ACHN (cell line): ENCODE results near the gene PLXNA4.

Experiments
- DNase-seq: peaks from one replicate; pipeline ENCODE4 v3.0.0-alpha.2; 2015
- in situ Hi-C: cut with HindIII; loops from 2 replicates; pipeline ENCODE4 v1.10.0; 2017; ENCODE audit warnings: low sequenced_read_pairs, low pct_ligation_motif_present, low pct_unique_long_range_greater_than_20kb

Gene PLXNA4

DNA sequence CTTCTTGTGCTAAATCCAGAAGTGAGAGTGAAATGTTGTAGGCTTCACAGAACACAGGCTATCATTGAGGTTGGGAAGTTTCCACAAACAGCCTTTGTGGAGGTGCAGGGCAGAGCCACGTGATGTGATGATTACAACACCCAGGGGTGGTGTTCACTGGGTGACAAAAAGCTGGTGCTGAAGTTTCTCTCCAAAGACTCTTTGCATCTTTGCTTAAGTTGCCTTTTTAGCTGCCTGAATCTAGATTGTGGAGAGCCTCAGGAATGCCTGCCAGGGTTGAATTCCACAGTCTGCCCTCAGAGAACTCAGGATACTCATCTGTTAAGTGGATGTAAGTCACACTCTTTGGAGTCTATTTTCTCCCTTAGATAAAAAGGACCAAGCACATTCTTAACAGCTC is 56.3 kb downstream of the PLXNA4 start:
- in situ Hi-C loops, result no loop called here
- DNase-seq, result no peak

- no peak for DNase-seq
- in situ Hi-C loops, result no loop called here
Observed at GRCh38 chr7:132518839-132519173, 57.5 kb downstream of the PLXNA4 start.

DNA sequence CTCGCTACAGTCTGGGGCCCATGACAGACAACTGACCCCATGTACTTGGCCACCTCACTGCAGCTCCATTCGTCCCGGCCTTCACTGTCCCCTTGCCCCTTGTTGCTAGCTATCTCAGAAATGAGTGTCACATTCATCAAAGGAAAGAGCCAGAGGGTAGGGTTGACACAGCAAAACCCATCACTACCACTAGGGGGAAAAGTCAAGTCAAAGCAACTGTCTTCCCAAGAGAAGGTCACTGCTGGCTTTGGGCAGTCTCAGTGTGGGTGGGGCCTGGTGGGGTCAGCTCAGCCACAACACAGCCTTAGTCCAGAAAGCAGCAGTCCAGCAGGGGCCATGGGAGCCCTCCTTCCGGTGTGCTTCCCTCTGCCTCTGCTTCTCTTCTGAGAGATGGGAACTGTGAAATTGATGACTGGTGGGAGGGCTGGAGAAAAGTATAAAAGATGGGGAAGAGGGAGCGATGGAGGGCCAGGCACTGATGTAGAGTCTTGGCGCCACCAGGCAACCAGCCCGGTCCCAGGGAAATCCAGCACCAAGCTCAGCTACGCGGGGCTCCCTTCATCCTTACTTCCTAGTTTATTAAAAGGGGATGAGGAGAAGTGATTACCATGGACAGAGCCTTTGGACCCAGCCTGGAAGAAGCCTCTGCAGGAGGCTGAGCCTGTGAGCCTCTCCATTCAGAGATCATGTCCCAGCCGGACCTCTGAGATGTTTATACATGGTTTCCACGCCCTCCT is 58.0 kb downstream of the PLXNA4 start:
- peak; percentile 44 for DNase-seq
- in situ Hi-C loops, result no loop called here

- peak; percentile 58 for DNase-seq
- in situ Hi-C loops, result no loop called here
Observed at GRCh38 chr7:132516042-132516840, 60.0 kb downstream of the PLXNA4 start.

- in situ Hi-C loops, result no loop called here
- DNase-seq, result no peak
Observed at GRCh38 chr7:132515181-132515580, 61.1 kb downstream of the PLXNA4 start.

GRCh38 chr7:132514430-132514829 is 61.8 kb downstream of the PLXNA4 start:
- in situ Hi-C loops, result no loop called here

DNA sequence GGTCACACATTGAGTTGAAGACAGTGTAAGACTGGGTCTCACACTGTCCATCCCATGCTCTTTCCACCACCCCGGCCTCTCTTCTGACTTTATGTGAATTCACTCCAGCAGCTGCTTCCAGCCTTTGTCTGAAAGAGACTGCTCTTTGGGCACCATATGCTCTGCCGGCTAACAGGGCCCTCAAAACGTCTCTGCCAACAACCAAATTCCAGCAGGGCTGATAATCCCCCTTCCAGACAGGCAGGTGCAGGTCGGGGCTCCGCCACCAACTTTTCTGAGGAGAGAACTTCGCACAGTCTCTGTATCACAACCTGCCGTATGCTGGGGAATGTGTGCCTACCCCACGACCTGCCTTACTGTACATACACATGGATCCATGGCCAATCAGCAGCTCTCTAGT is 64.3 kb downstream of the PLXNA4 start:
- in situ Hi-C loops, result no loop called here
- no peak for DNase-seq

More at GRCh38 chr7:132514430-132514829, 61.8 kb downstream of the PLXNA4 start:
- no peak for DNase-seq

DNA sequence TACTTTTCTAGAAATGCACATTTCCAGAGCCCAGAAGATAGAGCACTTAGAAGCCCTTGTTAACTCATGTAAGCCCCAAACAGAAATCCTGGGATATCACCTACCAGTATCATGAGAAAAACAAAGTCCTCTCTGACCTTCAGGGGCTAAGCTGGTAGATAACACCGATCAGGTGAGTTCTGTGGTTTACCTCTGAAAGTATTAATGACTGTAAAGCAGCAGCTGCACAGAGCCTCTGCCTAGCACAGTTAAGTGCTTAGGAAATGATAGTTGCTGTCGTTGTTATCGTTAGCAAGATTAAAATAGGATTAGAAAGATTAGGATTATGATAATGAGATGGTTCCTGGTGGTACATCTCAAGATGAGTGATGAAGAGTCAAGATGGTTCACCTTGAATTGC is 64.9 kb downstream of the PLXNA4 start:
- in situ Hi-C loops, result no loop called here
- DNase-seq, result no peak

- in situ Hi-C loops, result no loop called here
- no peak for DNase-seq
Observed at GRCh38 chr7:132509643-132510042, 66.6 kb downstream of the PLXNA4 start.

DNA sequence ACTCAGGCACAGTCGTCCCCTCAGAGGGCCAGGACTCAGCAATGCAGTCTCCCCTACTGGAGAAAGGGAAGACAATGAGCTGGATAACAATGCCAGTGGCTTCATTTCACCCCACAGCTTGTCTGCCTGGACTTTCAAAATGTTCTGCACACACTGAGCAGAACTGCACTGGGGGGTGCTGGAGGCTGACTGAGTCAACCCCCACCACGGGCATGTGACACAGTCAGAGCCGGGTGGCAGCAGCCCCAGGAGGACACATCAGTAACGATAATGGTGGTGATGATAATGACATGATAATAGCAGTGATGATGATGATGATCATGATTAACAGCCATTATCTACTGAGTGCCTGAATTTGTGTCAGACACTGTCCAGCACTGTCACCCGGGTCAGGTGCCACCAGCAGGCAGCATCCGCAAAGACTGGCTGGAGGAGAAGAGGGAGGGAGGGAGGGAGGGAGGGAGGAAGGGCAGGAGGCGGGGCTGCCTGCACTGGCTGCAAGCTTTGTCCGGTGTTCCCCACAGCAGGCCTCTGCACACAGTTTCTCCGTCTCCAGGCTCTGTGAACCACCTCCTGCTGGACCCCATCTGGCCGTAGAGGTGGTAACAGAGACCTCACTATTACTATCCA is 67.4 kb downstream of the PLXNA4 start:
- in situ Hi-C loops, result no loop called here
- no peak for DNase-seq

DNA sequence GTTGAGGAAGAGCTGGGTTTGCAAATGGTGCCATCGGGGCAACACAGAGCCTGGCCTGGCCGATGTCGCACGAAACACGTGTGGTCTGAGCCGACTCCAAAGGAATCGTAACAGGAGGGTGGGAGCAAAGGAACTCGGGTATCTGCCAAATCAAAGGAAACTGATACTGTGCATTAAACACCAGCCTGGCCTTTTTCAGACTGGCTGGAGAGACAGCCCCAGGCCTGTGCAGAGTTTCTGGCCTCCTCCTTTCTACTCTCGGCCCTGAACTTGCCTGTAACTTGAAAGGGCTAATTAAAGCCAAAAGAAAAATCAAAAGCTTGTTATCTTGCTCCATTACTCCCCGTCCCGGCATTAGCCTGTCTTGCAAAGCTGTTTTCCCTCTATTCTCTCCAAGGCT is 71.4 kb downstream of the PLXNA4 start:
- in situ Hi-C loops, result no loop called here
- no peak for DNase-seq

- no peak for DNase-seq
- in situ Hi-C loops, result no loop called here
Observed at GRCh38 chr7:132504071-132504470, 72.2 kb downstream of the PLXNA4 start.

GRCh38 chr7:132503415-132503814 is 72.9 kb downstream of the PLXNA4 start:
- in situ Hi-C loops, result no loop called here
- no peak for DNase-seq

DNA sequence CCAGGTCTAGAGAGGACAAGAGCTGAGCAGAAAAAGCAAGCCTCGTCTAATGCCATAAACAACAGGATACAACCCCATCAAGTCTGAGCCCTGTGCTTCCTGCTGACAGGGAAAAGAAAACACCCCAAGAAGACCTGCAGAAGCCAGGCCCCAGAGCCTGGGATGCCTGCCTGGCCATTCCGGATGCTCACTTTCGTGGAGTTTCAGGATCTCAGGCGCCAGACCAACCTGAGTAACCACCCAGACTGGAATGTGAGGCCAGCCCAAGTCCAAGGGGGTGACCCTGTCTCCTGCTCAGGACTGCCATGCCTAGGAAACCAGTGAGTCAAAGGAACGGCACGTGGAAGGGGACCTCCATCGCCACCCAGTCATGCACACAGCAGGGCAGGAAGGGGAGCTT is 74.3 kb downstream of the PLXNA4 start:
- DNase-seq, result no peak
- in situ Hi-C loops, result no loop called here

GRCh38 chr7:132500727-132501440 is 75.4 kb downstream of the PLXNA4 start:
- in situ Hi-C loops, result no loop called here
- DNase-seq, result peak; percentile 24

GRCh38 chr7:132499487-132499886 is 76.8 kb downstream of the PLXNA4 start:
- DNase-seq, result no peak
- in situ Hi-C loops, result no loop called here

GRCh38 chr7:132499065-132499464 is 77.2 kb downstream of the PLXNA4 start:
- DNase-seq, result no peak
- in situ Hi-C loops, result no loop called here

DNA sequence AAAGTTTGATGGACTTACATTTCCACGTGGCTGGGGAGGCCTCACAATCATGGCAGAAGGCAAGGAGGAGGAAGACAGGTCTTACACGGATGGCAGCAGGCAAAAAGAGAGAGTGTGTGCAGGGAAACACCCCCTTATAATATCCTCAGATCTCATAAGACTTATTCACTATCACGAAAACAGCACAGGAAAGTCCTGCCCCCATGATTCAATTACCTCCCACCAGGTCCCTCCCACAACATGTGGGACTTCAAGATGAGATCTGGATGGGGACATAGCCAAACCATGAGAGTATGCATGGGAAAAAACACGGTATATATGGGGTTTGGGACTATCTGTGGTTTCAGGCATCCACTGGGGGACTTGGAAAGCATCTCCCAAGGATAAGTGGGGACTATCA is 78.0 kb downstream of the PLXNA4 start:
- DNase-seq, result no peak
- in situ Hi-C loops, result no loop called here

GRCh38 chr7:132497098-132497497 is 79.2 kb downstream of the PLXNA4 start:
- no peak for DNase-seq
- in situ Hi-C loops, result no loop called here
